DND-41 (cell line): ENCODE results near the gene EIF4E1B.

Source experiments
- ATAC-seq: fragments of 200-7000 bp; cut with Tn5 transposase; 3 replicates; pipeline ENCODE4 v1.9.1; 2021; ENCODE audit warnings: low read depth; ENCODE audit not compliant: insufficient read depth
- DNase-seq: peaks from one replicate; pipeline ENCODE4 v3.0.0-alpha.2; 2020
- H2AFZ ChIP-seq: 2 replicates; pipeline ENCODE4 v1.6.0; 2012; ENCODE audit warnings: low read depth, low read length
- H3K27ac ChIP-seq: 2 replicates; pipeline ENCODE4 v1.5.1; 2012; ENCODE audit warnings: low read length, inconsistent platforms
- H3K27me3 ChIP-seq: fragments of 200-600 bp; sonication (generic); 2 replicates; pipeline ENCODE4 v1.6.0; 2012; ENCODE audit warnings: low read length, mild to moderate bottlenecking, inconsistent platforms; ENCODE audit not compliant: insufficient read depth, poor library complexity
- H3K36me3 ChIP-seq: 2 replicates; pipeline ENCODE4 v1.5.1; 2012; ENCODE audit warnings: low read length, inconsistent platforms; ENCODE audit not compliant: insufficient read depth
- H3K4me1 ChIP-seq: 2 replicates; pipeline ENCODE4 v1.5.1; 2012; ENCODE audit warnings: mild to moderate bottlenecking, low read length; ENCODE audit not compliant: insufficient read depth
- H3K4me2 ChIP-seq: 2 replicates; pipeline ENCODE4 v1.6.0; 2012; ENCODE audit warnings: mild to moderate bottlenecking, moderate library complexity, low read length, inconsistent platforms; ENCODE audit not compliant: insufficient read depth
- H3K4me3 ChIP-seq, 2 experiments: fragments of 200-600 bp in 1 of 2; shearing (Covaris generic) in 1 of 2; 2 replicates each; pipeline ENCODE4 v1.5.1; 2012 to 2016; ENCODE audit warnings: inconsistent platforms in 2 of 2, low read length in 2 of 2, mild to moderate bottlenecking in 2 of 2, low read depth in 1 of 2, moderate library complexity in 1 of 2
- H3K79me2 ChIP-seq: 2 replicates; pipeline ENCODE4 v1.6.0; 2012; ENCODE audit warnings: low read length, inconsistent platforms; ENCODE audit not compliant: insufficient read depth
- H3K9ac ChIP-seq: 2 replicates; pipeline ENCODE4 v1.6.0; 2012; ENCODE audit warnings: low read depth, mild to moderate bottlenecking, inconsistent platforms, low read length, moderate library complexity
- H3K9me3 ChIP-seq: 2 replicates; pipeline ENCODE4 v1.5.1; 2012; ENCODE audit warnings: low read length, moderate library complexity, mild to moderate bottlenecking, inconsistent platforms; ENCODE audit not compliant: insufficient read depth, severe bottlenecking
- H4K20me1 ChIP-seq: 2 replicates; pipeline ENCODE4 v1.6.0; 2012; ENCODE audit warnings: low read length; ENCODE audit not compliant: insufficient read depth
- EZH2 ChIP-seq: IDR thresholded peaks from 3 replicates; pipeline ENCODE4 v1.6.1; 2012; ENCODE audit warnings: borderline replicate concordance, low read depth, mild to moderate bottlenecking, moderate library complexity, low read length, inconsistent platforms; ENCODE audit not compliant: severe bottlenecking
- TF ChIP-seq, protein P1 (sequence below): IDR thresholded peaks from 2 replicates; pipeline ENCODE4 v1.5.1; 2012; ENCODE audit warnings: borderline replicate concordance, low read length, moderate library complexity, mild to moderate bottlenecking; ENCODE audit not compliant: poor library complexity, severe bottlenecking; ENCODE audit errors: extremely low read depth

EIF4E1B gene

DNA sequence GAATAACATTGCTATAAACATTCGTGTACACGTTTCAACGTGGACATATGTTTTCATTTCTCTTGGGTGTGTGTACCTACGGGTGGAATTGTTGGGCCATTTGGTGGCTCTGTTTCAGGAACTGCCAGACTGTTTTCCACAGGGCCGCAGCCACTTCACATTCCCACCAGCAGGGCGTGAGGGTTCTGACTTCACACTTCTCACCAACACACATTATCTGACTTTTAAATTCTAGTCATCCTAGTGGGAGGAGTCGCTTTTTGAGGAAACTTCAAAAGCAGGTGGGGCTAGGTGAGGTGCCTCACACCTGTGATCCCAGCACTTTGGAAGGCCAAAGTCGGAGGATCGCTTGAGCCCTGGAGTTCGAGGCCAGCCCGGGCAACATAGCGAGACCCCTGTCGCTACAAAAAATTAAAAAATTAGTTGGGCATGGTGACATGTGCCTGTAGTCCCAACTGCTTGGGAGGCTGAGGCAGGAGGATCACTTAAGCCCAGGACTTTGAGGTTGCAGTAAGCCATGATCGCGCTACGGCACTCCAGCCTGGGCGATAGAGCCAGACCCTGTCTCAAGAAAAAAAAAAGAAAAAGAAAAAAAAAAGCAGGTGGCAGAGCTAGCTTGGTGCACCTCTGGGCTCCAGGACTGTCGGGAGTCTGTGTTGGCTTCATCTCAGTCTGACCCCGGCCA is 45.3 kb downstream of the EIF4E1B start:
- no peak overlapping the region for H2AFZ ChIP-seq
- DNase-seq, result no peak
- no peaks in the 10 kb centered on the region for H3K9me3 ChIP-seq
- no peak overlapping the region for H3K27ac ChIP-seq
- H4K20me1 ChIP-seq, result no peaks in the 10 kb centered on the region; the same call in 1 of the 2 replicates
- H3K4me3 ChIP-seq, result no peak overlapping the region
- no peaks in the 10 kb centered on the region for H3K36me3 ChIP-seq
- H3K4me2 ChIP-seq, result no peak overlapping the region
- H3K4me1 ChIP-seq, result no peaks in the 10 kb centered on the region
- peaks cover 2% of the 10 kb centered on the region for H3K27me3 ChIP-seq
- H3K79me2 ChIP-seq, result no peaks in the 10 kb centered on the region
- TF ChIP-seq, protein P1, sequence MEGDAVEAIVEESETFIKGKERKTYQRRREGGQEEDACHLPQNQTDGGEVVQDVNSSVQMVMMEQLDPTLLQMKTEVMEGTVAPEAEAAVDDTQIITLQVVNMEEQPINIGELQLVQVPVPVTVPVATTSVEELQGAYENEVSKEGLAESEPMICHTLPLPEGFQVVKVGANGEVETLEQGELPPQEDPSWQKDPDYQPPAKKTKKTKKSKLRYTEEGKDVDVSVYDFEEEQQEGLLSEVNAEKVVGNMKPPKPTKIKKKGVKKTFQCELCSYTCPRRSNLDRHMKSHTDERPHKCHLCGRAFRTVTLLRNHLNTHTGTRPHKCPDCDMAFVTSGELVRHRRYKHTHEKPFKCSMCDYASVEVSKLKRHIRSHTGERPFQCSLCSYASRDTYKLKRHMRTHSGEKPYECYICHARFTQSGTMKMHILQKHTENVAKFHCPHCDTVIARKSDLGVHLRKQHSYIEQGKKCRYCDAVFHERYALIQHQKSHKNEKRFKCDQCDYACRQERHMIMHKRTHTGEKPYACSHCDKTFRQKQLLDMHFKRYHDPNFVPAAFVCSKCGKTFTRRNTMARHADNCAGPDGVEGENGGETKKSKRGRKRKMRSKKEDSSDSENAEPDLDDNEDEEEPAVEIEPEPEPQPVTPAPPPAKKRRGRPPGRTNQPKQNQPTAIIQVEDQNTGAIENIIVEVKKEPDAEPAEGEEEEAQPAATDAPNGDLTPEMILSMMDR, result peak; percentile 31
- TF ChIP-seq EZH2, result no peak
- no peak for ATAC-seq
- H3K9ac ChIP-seq, result no peak overlapping the region

DNA sequence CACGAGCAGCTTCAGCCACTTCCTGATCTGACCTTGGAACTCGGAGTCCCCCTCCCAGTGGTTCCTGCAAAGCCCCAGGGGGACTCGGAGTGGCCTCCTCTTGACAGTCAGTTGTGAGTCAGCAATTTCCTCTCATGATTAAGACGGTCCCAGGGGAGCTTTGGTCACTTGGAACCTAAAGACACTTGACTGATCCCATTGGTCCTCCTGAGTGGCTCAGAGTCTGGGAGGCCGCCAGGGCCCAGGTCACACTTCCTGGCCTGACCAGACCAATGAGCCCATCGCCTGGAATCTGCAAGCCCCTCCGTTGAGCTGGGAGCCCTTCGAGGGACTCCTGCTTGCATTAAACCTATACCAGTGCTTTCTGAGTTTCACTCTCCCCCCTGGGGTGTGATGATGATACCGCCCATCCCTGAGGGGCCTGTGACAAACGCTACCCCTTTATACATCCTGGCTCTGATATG is 45.9 kb downstream of the EIF4E1B start:
- DNase-seq, result no peak
- no peak overlapping the region for H3K4me2 ChIP-seq
- H2AFZ ChIP-seq, result no peak overlapping the region
- H3K9ac ChIP-seq, result no peak overlapping the region
- TF ChIP-seq, protein P1, result no peak
- TF ChIP-seq EZH2, result no peak
- no peaks in the 10 kb centered on the region; the same call in 1 of the 2 replicates for H4K20me1 ChIP-seq
- no peak overlapping the region for H3K27ac ChIP-seq
- ATAC-seq, result no peak
- H3K9me3 ChIP-seq, result no peaks in the 10 kb centered on the region
- H3K4me3 ChIP-seq, result no peak overlapping the region
- peaks cover 2% of the 10 kb centered on the region for H3K27me3 ChIP-seq
- no peaks in the 10 kb centered on the region for H3K4me1 ChIP-seq
- H3K79me2 ChIP-seq, result no peaks in the 10 kb centered on the region
- no peaks in the 10 kb centered on the region for H3K36me3 ChIP-seq

DNA sequence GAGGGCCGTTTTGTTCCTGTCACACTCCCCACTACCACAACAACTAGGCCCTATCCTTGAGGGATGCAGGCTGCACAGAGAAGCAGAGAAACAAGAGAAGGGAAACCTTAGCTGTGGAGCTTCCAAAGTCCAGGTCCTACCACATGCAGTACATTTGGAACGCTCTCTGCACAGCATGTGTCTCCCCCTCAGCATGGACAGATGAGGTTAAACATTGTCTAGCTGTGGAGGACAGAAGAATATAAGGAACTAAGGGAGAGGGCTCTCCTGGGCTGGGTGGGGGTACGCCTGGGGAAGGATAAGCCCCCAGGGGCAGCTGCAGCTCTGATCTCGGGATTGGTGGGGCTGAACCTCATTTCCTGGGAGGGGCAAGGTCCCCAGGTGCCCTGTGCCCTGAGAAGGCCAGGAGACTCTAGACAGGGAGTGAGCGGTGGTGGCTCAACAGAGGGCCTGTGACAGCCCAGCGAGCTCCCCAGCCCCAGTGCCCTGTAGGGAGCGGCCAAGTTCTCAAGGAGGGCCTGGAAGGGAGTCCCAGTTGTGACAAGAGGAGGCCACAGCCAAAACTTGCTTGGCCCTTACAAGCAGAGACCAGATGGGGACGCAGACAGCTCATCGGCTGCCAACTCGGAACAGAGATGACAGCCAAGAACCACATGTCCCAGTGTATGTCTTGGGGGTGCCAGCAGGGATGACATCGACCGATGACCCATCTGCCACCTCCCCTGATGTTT is 46.9 kb downstream of the EIF4E1B start:
- Histone ChIP-seq H3K4me1 (no peaks in the 10 kb centered on the region), H3K4me3 (no peak overlapping the region), H3K9ac (no peak overlapping the region), H3K27me3 (peaks cover 4% of the 10 kb centered on the region), H3K36me3 (no peaks in the 10 kb centered on the region), H3K79me2 (no peaks in the 10 kb centered on the region), H2AFZ (no peak overlapping the region), H3K4me2 (no peak overlapping the region), H3K27ac (no peak overlapping the region), H3K9me3 (no peaks in the 10 kb centered on the region), H4K20me1 (no peaks in the 10 kb centered on the region; the same call in none of the 2 replicates)
- no peak for DNase-seq
- no peak for ATAC-seq
- TF ChIP-seq, protein P1, result no peak
